ENCODE data around the gene WWOX.

DNA sequence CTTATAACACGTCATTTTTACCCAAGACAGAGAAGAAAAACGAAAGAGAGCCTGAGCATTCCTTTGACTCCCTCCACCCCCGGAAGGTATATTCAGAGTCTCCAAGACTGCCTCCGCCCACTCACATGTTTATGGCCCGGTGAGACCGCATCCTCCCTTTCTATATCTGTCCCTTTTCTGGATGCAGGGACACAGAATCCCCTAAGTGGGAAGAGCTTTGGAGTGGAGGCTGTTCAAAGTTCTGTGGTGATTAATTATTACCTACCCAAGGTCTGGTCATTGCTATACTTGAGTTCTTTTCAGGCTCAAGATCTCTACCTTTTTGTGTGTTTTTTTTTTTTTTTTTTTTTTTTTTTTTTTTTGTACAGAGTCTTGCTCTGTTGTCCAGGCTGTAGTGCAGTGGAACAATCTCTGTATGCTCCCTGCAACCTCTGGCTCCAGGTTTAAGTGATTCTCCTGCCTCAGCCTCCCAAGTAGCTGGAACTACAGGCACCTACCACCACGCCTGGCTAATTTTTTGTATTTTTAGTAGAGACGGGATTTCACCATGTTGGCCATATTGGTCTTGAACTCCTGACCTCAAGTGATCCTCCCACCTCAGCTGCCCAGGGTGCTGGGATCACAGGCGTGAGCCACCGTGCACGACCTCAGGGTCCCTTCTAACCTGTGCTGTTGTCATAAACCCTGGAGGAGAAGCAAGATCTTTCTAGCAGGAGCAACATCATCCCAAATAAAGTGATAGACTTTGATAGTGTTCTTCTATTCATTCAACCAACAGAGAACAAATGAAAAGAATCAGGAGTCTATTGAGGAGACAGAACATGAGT, 407.1 kb downstream of the WWOX start:
- TF ChIP-seq, protein P1, sequence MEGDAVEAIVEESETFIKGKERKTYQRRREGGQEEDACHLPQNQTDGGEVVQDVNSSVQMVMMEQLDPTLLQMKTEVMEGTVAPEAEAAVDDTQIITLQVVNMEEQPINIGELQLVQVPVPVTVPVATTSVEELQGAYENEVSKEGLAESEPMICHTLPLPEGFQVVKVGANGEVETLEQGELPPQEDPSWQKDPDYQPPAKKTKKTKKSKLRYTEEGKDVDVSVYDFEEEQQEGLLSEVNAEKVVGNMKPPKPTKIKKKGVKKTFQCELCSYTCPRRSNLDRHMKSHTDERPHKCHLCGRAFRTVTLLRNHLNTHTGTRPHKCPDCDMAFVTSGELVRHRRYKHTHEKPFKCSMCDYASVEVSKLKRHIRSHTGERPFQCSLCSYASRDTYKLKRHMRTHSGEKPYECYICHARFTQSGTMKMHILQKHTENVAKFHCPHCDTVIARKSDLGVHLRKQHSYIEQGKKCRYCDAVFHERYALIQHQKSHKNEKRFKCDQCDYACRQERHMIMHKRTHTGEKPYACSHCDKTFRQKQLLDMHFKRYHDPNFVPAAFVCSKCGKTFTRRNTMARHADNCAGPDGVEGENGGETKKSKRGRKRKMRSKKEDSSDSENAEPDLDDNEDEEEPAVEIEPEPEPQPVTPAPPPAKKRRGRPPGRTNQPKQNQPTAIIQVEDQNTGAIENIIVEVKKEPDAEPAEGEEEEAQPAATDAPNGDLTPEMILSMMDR (IDR thresholded peaks at IDR 0.05): no peak
- no peak for TF ChIP-seq EZH2 (IDR thresholded peaks at IDR 0.05; ENCODE audit: borderline replicate concordance, insufficient read depth, low read depth, low read length, poor library complexity, severe bottlenecking)
